Kidney (tissue), 14 donors: Measurements from ENCODE around the gene CSNK1G1. TPM values are rescaled to one million over a fixed set of nuclear protein-coding genes. Genes with fewer than 3 reads are reported as not detected.
A peak's percentile ranks its signal among the peaks of the same experiment; 100 is the strongest.

Source experiments
- DNase-seq, 5 donors: peaks; one replicate each; pipeline ENCODE4 v3.0.0-alpha.2; 2013 to 2020
- FAIRE-seq: peaks from 2 replicates; lab custom pipeline; 2012; peaks lifted over from hg19 to GRCh38; lab: Jason Lieb, UNC
- H3K27ac ChIP-seq, 2 donors: one replicate each; pipeline ENCODE4 v1.7.0; 2013; ENCODE audit warnings: low read depth in 2 of 2, low read length in 2 of 2, inconsistent platforms in 1 of 2
- H3K27me3 ChIP-seq: one replicate; pipeline ENCODE4 v1.7.1; 2013; ENCODE audit warnings: low read length, inconsistent platforms; ENCODE audit not compliant: control insufficient read depth, insufficient read depth
- H3K36me3 ChIP-seq, 3 donors: one replicate each; pipeline versions ENCODE4 v1.7.0 to v1.7.1; 2013; ENCODE audit warnings: low read length in 3 of 3, control low read depth in 1 of 3, inconsistent platforms in 1 of 3; ENCODE audit not compliant: insufficient read depth in 3 of 3, control insufficient read depth in 2 of 3
- H3K4me1 ChIP-seq, 3 donors: one replicate each; pipeline versions ENCODE4 v1.7.0 to v1.7.1; 2013; ENCODE audit warnings: low read length in 3 of 3, inconsistent platforms in 1 of 3, low read depth in 1 of 3; ENCODE audit not compliant: control insufficient read depth in 2 of 3, insufficient read depth in 2 of 3
- H3K4me3 ChIP-seq, 3 donors: one replicate each; pipeline versions ENCODE4 v1.7.0 to v1.8.1; 2013; ENCODE audit warnings: low read length in 3 of 3, control low read depth in 1 of 3, inconsistent platforms in 1 of 3
- H3K9ac ChIP-seq, 3 donors: one replicate each; pipeline versions ENCODE4 v1.7.0 to v1.7.1; 2013; ENCODE audit warnings: low read length in 3 of 3, control low read depth in 1 of 3, inconsistent platforms in 1 of 3
- H3K9me3 ChIP-seq, 3 donors: one replicate each; pipeline versions ENCODE4 v1.7.0 to v1.7.1; 2013; ENCODE audit warnings: low read length in 3 of 3, control low read depth in 1 of 3, inconsistent platforms in 1 of 3; ENCODE audit not compliant: control insufficient read depth in 2 of 3, insufficient read depth in 1 of 3
- intact Hi-C: fragments of 100-400 bp; cut with DNase I; formaldehyde crosslinking; loops from one replicate; pipeline ENCODE4 v1.11.1; 2022
- polyA plus RNA-seq: library from polyadenylated mRNA; stranded (reverse); fragments of 350-450 nt; fragmentation: Illumina TruSeq; extraction: RNeasy Lipid Tissue Mini Kit (QIAGEN cat#74804); gene quantifications from one replicate; pipeline ENCODE4 v1.2.3, GENCODE V29; 2014; ENCODE audit warnings: low read depth, low replicate concordance; ENCODE audit not compliant: insufficient read depth
- total RNA-seq: library from RNA; stranded (reverse); fragmentation: NEBNext Ultra II Directional; extraction: Animal tissue kit (Norgen Biotek cat#: 25700); gene quantifications from one replicate; pipeline ENCODE4 v1.2.1, GENCODE V29; 2021
- TF ChIP-seq, protein P1 (sequence below): IDR thresholded peaks from 3 replicates; pipeline ENCODE4 v1.5.1; 2012; ENCODE audit warnings: mild to moderate bottlenecking, moderate library complexity, borderline replicate concordance; ENCODE audit not compliant: insufficient read depth; ENCODE audit errors: extremely low read depth
- donor health status: control.
- donor health status: control.
- donor health status: control.
- donor health status: control.
- donor health status: control.
- donor health status: DM: yes; HTN: yes; CAD: no.
- donor health status: Normal renal cell carcinoma (clear cell type).

Gene CSNK1G1
- total and polyA plus RNA-seq, 2 donors from 2014 or later = 5.0 to 25.8 TPM

DNA sequence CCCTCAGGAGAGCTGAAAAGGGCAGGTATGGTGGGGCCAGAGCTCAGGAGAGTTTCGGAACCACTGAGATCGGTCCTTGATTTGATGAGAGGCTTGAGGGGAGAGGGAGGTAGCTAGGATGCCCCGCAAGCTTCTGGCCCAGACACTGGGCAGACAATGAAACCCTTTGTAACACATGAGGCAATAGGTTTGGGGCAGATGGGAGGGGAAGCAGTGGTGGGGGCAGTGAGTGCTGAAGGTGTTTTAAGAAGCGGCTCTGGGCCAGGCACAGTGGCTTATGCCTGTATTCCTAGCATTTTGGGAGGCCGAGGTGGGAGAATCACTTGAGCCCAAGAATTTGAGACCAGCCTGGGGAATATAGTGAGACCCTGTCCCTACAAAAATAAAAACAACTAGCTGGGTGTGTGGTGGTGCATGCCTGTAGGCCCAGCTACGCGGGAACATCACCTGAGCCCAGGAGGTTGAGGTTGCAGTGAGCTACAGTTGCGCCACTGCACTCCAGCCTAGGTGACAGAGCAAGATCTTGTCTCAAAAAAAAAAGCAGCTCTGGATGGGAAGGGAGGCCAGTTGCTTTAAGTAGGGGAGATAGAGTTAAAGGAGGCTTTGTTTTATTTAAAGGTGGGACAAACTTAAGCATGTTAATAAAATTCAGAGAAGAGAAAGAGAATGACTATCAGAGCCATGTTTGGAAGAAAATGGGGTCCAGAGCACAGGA is 214.0 kb downstream of the CSNK1G1 start:
- no peaks in the 10 kb centered on the region for H3K27me3 ChIP-seq
- DNase-seq = no peak
- FAIRE-seq = no peak
- H3K9me3 ChIP-seq = no peaks in the 10 kb centered on the region
- peaks cover 0 to 23% (median 16%) of the 10 kb centered on the region in 3 donors for H3K36me3 ChIP-seq
- no peaks in the 10 kb centered on the region for H3K4me1 ChIP-seq
- H3K27ac ChIP-seq = no peak overlapping the region
- TF ChIP-seq, protein P1, sequence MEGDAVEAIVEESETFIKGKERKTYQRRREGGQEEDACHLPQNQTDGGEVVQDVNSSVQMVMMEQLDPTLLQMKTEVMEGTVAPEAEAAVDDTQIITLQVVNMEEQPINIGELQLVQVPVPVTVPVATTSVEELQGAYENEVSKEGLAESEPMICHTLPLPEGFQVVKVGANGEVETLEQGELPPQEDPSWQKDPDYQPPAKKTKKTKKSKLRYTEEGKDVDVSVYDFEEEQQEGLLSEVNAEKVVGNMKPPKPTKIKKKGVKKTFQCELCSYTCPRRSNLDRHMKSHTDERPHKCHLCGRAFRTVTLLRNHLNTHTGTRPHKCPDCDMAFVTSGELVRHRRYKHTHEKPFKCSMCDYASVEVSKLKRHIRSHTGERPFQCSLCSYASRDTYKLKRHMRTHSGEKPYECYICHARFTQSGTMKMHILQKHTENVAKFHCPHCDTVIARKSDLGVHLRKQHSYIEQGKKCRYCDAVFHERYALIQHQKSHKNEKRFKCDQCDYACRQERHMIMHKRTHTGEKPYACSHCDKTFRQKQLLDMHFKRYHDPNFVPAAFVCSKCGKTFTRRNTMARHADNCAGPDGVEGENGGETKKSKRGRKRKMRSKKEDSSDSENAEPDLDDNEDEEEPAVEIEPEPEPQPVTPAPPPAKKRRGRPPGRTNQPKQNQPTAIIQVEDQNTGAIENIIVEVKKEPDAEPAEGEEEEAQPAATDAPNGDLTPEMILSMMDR = no peak
- intact Hi-C loops = no loop called here
- no peak overlapping the region for H3K9ac ChIP-seq
- no peak overlapping the region for H3K4me3 ChIP-seq

DNA sequence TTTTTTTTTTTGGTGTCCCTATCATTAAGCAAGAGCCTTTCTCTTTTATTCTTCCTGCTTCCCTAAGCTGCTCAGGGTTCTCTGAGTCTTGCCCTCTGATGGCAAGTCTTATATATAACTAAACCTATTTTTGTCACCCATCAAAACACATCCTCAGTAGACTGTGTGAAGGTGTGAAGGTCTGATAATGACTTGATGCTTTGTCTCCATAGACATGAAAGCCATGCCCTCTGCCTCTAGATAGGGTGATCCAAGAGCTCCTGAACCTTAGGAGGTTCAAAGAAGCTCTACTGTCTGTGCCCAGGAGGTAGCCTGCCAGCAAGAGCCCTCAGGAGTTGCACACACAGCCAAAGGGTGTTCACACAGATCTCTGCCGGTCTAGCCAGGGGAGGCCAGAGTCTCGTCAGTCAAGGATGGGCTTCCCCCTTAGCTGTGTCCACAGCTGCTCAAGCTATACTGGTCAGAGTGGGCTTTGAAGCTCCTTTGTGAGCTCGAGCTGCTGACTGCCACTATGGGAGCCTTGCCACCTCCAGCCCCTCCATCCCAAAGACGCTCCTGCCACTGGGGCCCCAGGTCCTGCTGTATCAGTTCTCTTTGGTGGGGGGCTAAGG is 217.5 kb downstream of the CSNK1G1 start:
- Histone ChIP-seq H3K4me3 (no peak overlapping the region), H3K36me3 (peaks cover 0 to 39% (median 35%) of the 10 kb centered on the region in 3 donors), H3K27me3 (no peaks in the 10 kb centered on the region), H3K9ac (no peak overlapping the region), H3K9me3 (no peaks in the 10 kb centered on the region), H3K4me1 (no peaks in the 10 kb centered on the region), H3K27ac (no peak overlapping the region)
- intact Hi-C loops = no loop called here
- TF ChIP-seq, protein P1 = no peak
- FAIRE-seq = no peak
- peak in 1 of 5 donors; percentile 28 for DNase-seq

DNA sequence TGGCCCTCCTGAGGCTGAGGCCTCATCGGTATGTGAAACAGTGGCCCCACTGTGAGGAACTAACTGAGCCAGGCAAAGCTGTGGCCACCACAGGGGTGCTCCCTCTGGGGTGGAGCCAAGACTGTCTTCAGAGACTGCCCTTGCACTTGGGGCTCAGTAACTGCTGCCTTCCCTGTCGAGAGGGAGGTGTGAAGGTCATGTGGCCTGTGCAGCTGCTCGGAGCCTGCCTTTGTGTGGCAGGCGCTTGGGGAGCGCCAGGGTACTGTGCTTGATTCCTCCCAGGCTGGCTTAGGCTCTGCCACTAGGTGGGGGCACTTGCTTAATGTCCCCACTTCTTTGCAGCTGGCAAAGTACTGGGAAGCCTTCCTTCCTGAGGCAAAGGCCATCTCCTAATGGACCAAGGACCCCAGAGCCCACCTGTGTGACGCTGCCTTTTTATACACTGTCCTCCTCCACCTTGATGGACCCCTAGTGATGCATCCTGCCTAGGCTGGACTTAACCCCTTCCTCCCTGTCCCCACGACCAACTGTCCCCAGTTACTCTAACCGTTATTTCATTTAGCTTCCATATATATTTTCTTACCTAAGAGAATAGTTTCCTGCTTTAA is 218.6 kb downstream of the CSNK1G1 start:
- H3K27ac ChIP-seq = no peak overlapping the region
- H3K4me1 ChIP-seq = no peaks in the 10 kb centered on the region
- intact Hi-C loops = no loop called here

More for the DNA sequence above, 218.6 kb downstream of the CSNK1G1 start:
- DNase-seq (no peak), FAIRE-seq (no peak)
- no peaks in the 10 kb centered on the region for H3K27me3 ChIP-seq
- H3K9me3 ChIP-seq = no peaks in the 10 kb centered on the region
- peaks cover 0 to 38% (median 35%) of the 10 kb centered on the region in 3 donors for H3K36me3 ChIP-seq
- no peak overlapping the region for H3K9ac ChIP-seq
- TF ChIP-seq, protein P1 = no peak
- no peak overlapping the region for H3K4me3 ChIP-seq
